H1 (cell line): ENCODE results near the gene SCAPER. TPM values are rescaled to one million over a fixed set of nuclear protein-coding genes. Genes with fewer than 3 reads are reported as not detected.

ENCODE experiments used
- CTCF ChIP-seq, 3 experiments: IDR thresholded peaks; 1 replicate in 2 of 3; 2 replicates in 1 of 3; pipeline versions ENCODE4 v1.5.1 to v1.6.1; 2011; ENCODE audit warnings: low read length in 3 of 3, mild to moderate bottlenecking in 3 of 3, inconsistent platforms in 2 of 3, low read depth in 1 of 3, moderate library complexity in 1 of 3; ENCODE audit not compliant: insufficient read depth in 1 of 3; ENCODE audit errors: control extremely low read depth in 1 of 3
- KDM4A ChIP-seq: IDR thresholded peaks from one replicate; pipeline ENCODE4 v1.7.1; 2012; ENCODE audit warnings: low read depth, mild to moderate bottlenecking, moderate library complexity, low read length, inconsistent platforms; ENCODE audit not compliant: severe bottlenecking
- RFX5 ChIP-seq: IDR thresholded peaks from 2 replicates; pipeline ENCODE4 v1.6.1; 2011; ENCODE audit warnings: low read depth, low read length, improper control_type of control experiment, borderline replicate concordance
- TEAD4 ChIP-seq: IDR thresholded peaks from 2 replicates; pipeline ENCODE4 v1.6.1; 2012; ENCODE audit warnings: low read depth, low read length, inconsistent platforms, mixed read lengths
- polyA plus RNA-seq, 7 experiments: library from polyadenylated mRNA; depleted of rRNA in 3 of 7; stranded (reverse) in 5 of 7; unstranded in 2 of 7; fragments of >200 nt in 5 of 7; fragments of 200-250 nt in 2 of 7; gene quantifications; 1 replicate in 5 of 7; 2 replicates in 1 of 7; 4 replicates in 1 of 7; pipeline versions ENCODE4 v1.2.1 to v1.2.3, GENCODE V29; 2011 to 2013; ENCODE audit warnings: missing spikeins in 2 of 7, mixed read lengths in 2 of 7
- total RNA-seq: library from RNA; stranded (reverse); fragmentation: NEBNext Ultra II Directional; extraction: Animal tissue kit (Norgen Biotek cat#: 25700); gene quantifications from 2 replicates; pipeline ENCODE4 v1.2.1, GENCODE V29; 2021

The SCAPER gene
- total and polyA plus RNA-seq, 2 of the 8 experiments (the other 6 are each of a cell fraction or from before 2014, with no cell fraction given), result 1.6 to 6.8 TPM

- TF ChIP-seq TEAD4 (no peak), CTCF (IDR thresholded peaks at IDR 0.05; ENCODE audit: control extremely low read depth in 1 of 3, insufficient read depth in 1 of 3, low read depth in 1 of 3, low read length in 3 of 3) (no peak), KDM4A (no peak), RFX5 (no peak)
These were observed 444.8 kb downstream of the SCAPER start (continued) for GRCh38 chr15:76460347-76460746.
